Lower leg skin (tissue), 4 donors: ENCODE data around the gene STK11IP. TPM values are rescaled to one million over a fixed set of nuclear protein-coding genes. Genes with fewer than 3 reads are reported as not detected.

ENCODE experiments used
- DNase-seq, 2 donors: peaks; one replicate each; pipeline ENCODE4 v3.0.0-alpha.2; 2019; ENCODE audit warnings: low spot score in 2 of 2
- H3K4me3 ChIP-seq: fragments of 200-600 bp; sonication (generic); 2 replicates; pipeline ENCODE4 v1.5.1; 2017; ENCODE audit warnings: mild to moderate bottlenecking, low read depth; ENCODE audit not compliant: poor library complexity, severe bottlenecking
- CTCF ChIP-seq, 3 donors: fragments of 450-650 bp; IDR thresholded peaks; one replicate each; pipeline ENCODE4 v1.5.1; 2016; ENCODE audit warnings: antibody characterized with exemption in 3 of 3, mild to moderate bottlenecking in 3 of 3, moderate library complexity in 2 of 3
- POLR2A ChIP-seq, 2 donors: fragments of 450-650 bp; IDR thresholded peaks; one replicate each; pipeline ENCODE4 v1.6.1; 2016 to 2017; ENCODE audit warnings: antibody characterized with exemption in 2 of 2, mild to moderate bottlenecking in 1 of 2, moderate library complexity in 1 of 2
- WGBS, 2 donors: methylation state at CpG; one replicate each; pipeline ENCODE4 v1.1.5; 2018; 5-methylcytosine and 5-hydroxymethylcytosine counted together
- intact Hi-C: fragments of 100-400 bp; cut with DNase I; formaldehyde crosslinking; loops from one replicate; pipeline ENCODE4 v1.15.0; 2023; ENCODE audit warnings: low total_unique reads
- total RNA-seq, 4 donors: library from RNA; depleted of rRNA; stranded (reverse); fragments of >200 nt; gene quantifications; one replicate each; pipeline ENCODE4 v1.1.0, GENCODE V29; 2016

Gene STK11IP
- total RNA-seq, 4 donors from 2014 or later: 13.3 to 37.8 (median 18.9) TPM

- TF ChIP-seq CTCF (IDR thresholded peaks at IDR 0.05) (no peak), POLR2A (IDR thresholded peaks at IDR 0.05) (no peak)
- H3K4me3 ChIP-seq: no peak overlapping the region
- no peak for DNase-seq
- 88 to 93% methylated on average over 8 to 11 of the region's 11 CpGs for WGBS, 2 donors
- intact Hi-C loops: no loop called here
Measured at GRCh38 chr2:219566640-219567039, 31.0 kb upstream of the STK11IP start.

GRCh38 chr2:219567131-219567530 lies 30.5 kb upstream of the STK11IP start:
- DNase-seq: no peak
- TF ChIP-seq CTCF (IDR thresholded peaks at IDR 0.05): no peak
- no peak for TF ChIP-seq POLR2A (IDR thresholded peaks at IDR 0.05)
- intact Hi-C loops: no loop called here
- 94 to 98% methylated on average over 18 of the region's 18 CpGs for WGBS, 2 donors
- H3K4me3 ChIP-seq: no peak overlapping the region

GRCh38 chr2:219567791-219568361 lies 29.8 kb upstream of the STK11IP start:
- H3K4me3 ChIP-seq: no peak overlapping the region
- WGBS, 2 donors: 92 to 95% methylated on average over 31 to 35 of the region's 35 CpGs
- intact Hi-C loops: no loop called here
- TF ChIP-seq CTCF (IDR thresholded peaks at IDR 0.05) (no peak), POLR2A (IDR thresholded peaks at IDR 0.05) (no peak)
- no peak for DNase-seq

GRCh38 chr2:219569041-219569440 lies 28.6 kb upstream of the STK11IP start:
- DNase-seq: no peak
- WGBS, 2 donors: 91 to 93% methylated on average over 6 of the region's 6 CpGs
- intact Hi-C loops: no loop called here
- no peak overlapping the region for H3K4me3 ChIP-seq
- TF ChIP-seq CTCF (IDR thresholded peaks at IDR 0.05) (no peak), POLR2A (IDR thresholded peaks at IDR 0.05) (no peak)

GRCh38 chr2:219569635-219570034 lies 28.0 kb upstream of the STK11IP start:
- WGBS, 2 donors: 75 to 83% methylated on average over 6 of the region's 6 CpGs
- intact Hi-C loops: no loop called here
- DNase-seq: no peak
- TF ChIP-seq CTCF (IDR thresholded peaks at IDR 0.05): no peak
- TF ChIP-seq POLR2A (IDR thresholded peaks at IDR 0.05): no peak
- H3K4me3 ChIP-seq: no peak overlapping the region
